NCI-H748 (cell line): ENCODE measurements around the gene CNOT3.
"Not testable (repeated sequence)": the region's sequence is repeated elsewhere in the genome, so short reads cannot be mapped to it uniquely, and the experiment has no call there.

Experiments used
- DNase-seq: peaks from one replicate; lab custom pipeline; 2025; ENCODE audit not compliant: unreplicated experiment; lab: John Stamatoyannopoulos, UW

The CNOT3 gene

DNA sequence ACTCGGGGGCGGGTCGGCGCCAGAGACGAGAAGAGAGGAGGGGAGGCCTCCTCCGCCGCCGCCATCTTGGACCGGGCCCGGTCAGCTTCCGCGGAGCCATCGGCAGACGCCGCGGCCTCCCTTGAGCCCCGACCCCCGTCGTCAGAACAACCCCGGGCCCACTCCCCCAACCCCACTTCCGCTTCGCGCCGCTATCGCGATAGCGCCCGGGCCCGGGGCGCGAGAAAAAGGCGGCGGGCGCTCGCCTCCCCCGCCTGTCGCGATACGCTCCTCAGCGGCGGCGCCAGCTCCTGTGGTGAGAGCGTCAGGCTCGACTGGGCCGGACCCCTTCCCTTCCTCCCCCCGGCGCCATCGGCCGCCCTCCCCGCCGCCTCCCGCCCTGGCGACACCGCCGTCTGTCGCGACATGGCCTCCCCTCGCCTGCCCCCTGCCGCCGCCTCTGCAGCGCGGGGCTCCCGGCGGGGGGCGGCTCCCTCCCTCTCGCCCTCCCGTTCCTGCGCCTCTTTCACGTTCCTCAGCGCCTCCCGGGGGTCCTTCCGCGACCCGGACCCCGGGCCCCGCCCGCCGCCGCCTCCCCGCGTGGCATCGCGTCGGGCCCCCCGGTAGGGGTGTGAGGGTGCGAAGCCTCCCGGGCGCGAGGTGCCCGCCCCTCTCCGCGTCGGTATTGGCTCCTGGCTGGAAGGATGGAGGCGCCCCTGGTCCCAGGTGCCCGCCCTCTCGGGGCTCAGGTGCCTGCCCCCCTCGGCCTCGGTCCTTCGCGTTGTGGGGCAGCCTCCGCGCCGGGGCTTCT is at the start of gene CNOT3:
CNOT3 (plus strand) TSS at position 64 of the 790 bp plus-strand sequence. CDS start 5,217 bp downstream, outside the sequence.
- DNase-seq = peak; percentile 48

DNA sequence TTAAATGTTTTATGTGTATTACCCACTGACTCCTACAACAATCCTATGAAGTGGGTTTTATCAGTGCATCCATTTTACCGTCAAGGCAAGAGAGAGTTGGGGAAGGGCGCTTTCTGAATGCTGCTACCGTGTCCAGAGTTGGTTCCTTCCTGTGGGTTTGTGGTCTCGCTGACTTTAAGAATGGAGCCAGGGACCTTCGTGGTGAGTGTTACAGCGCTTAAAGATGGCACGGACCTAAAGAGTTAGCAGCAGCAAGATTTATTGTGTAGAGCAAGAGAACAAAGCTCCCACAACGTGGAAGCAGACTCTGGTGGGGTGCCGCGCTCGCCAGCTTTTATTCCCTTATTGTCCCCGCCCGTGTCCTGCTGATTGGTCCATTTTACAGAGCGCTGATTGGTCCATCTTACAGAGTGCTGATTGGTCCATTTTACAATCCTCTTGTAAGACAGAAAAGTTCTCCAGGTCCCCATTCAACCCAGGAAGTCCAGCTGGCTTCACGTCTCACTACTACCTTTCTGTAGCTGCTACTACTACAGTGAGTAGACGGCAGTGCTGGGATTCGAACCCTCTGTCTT is 43.0 kb upstream of the CNOT3 start:
- DNase-seq = no peak

DNA sequence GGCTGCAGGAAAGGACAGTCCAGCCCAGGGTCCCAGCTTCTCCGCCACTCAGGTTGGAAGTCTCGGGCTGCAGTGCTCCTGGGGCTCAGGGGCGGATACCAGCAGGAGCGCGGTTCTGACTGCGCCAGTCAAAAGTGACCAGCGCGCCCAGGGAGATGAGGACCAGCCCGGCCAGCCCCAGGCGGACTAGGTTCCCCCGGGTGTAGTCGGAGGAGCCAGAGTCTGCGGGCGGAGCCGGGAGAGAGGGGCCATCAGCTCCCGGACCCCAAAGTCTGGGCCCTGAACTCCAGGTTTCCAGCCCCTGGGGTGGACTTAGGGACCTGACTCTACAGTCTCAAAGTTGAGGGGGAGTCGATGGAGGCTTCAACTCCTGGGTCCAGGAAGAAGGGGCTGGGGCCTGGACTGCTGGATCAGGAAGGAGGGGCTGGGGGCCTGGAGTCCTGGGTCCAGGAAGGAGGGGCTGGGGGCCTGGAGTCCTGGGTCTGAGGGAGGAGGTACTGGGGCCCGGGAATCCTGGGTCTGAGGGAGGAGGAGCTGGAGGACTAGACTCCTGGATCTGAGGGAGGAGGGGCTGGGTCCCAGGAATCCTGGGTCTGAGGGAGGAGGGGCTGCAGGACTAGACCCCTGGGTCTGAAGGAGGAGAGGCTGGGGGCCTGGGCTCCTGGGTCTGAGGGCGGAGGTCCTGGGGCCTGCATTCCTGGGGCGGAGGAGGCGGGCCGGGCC is 42.3 kb upstream of the CNOT3 start:
- no peak for DNase-seq

DNA sequence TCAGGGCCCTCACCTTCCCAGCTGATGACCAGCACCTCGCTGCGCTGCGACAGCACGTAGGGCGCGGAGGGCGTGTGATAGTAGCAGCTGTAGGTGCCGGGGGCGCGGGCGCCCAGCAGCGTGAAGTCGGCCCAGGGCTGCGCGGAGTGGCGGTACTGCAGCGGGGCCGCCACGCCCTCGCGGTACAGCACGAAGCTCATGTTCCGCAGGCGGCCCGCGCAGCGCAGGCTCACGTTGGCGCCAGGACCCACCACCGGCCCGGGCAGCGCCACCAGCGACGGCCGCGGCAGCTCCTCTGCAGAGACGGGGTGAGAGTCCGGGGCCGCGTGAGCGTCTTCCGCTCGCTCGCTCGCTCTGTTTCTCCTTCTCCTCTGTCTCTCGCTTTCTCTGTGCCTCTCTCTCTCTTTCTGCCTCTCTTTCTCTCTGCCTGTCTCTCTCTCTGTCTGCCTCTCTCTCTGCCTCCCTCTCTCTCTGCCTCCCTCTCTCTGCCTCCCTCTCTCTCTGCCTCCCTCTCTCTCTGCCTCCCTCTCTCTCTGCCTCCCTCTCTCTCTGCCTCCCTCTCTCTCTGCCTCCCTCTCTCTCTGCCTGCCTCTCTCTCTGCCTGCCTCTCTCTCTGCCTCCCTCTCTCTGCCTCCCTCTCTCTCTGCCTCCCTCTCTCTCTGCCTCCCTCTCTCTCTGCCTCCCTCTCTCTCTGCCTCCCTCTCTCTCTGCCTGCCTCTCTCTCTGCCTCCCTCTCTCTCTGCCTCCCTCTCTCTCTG is 41.5 kb upstream of the CNOT3 start:
- DNase-seq = peak; percentile 74

DNA sequence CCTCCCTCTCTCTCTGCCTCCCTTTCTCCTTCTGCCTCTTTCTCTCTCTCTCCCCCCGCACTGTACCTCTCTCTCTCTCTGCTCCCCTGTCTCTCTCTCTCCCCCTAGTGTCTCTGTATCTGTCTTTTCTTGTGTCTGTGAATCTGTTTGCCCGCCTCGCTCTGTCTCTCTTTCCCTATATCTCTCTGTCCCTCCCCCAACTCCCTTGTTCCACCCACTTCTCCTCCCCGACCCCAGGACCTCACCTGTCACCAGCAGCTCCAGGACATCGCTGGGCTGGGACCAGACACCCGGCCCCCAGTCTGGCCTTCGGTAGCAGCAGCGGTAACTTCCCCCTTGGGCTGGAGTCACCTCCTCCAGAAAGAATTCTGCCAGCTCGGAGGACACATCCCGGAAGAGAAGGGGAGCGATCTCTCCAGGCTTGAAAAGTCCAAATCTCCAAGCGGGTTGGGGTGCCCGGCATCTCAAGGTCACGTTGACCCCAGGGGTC is 40.9 kb upstream of the CNOT3 start:
- DNase-seq = peak; percentile 15

DNA sequence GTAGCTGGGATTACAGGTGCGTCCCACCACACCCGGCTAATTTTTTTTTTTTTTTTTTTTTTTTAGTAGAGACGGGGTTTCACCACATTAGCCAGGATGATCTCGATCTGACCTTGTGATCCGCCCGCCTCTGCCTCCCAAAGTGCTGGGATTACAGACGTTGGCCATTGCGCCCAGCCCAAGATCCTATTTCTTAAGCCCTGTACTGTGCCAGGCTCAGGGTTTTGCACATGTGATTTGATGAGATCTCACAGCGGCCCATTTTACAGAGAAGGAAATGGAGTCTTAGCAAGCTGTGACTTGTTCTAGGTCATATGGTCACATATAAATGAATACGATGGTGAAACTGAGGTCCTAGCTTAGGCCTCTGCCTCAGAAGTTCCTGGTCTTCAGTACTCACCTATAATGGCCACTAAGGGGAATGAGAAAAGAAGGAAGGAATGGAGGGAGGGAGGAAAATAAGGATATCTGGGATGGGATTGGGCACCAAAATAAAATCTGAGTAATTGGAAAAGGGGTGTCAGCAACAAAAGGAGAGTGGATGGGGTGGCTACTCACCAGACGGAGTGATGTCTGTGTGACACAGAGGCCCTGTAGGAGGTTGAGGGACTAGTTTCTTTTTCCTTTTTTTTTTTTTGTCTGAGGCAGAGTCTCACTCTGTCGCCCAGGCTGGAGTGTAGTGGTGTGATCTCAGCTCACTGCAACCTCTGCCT is 38.2 kb upstream of the CNOT3 start:
- no peak for DNase-seq

DNA sequence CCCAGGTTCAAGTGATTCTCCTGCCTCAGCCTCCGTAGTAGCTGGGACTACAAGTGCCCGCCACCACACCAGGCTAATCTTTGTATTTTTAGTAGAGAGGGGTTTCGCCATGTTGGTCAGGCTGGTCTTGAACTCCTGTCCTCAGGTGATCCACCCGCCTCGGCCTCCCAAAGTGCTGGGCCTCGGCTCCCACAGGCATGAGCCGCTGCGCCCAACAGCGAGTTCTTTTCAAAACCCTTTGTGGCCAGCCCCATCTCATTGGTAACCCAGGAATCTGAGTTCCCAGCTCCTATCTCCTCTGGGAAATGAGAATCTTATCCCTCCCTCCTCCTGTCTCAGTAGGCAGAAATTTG is 37.7 kb upstream of the CNOT3 start:
- not testable (repeated sequence) for DNase-seq

DNA sequence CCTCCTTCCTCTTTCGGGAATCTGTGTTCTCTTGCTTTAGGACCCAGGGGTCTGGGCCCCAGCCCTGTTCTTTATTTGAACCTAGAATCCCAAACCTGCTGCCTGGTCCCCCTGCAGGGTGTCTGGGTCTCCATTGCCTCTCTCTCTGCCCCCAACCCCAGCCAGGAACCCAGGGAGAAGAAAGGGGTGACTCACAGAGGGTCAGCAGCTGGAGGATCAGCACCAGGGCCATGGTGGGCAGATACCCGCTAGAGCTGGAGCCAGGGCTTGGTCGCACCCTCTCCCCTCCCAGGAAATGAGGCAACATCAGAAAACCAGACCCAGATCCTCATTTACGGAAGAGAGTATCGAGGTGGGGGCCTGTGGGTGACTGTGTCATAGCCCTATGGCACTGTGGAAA is 37.0 kb upstream of the CNOT3 start, which contains the start of gene OSCAR:
OSCAR (minus strand) TSS at position 243 of the 400 bp plus-strand sequence; CDS start at position 232, 11 bp downstream.
- DNase-seq = no peak

DNA sequence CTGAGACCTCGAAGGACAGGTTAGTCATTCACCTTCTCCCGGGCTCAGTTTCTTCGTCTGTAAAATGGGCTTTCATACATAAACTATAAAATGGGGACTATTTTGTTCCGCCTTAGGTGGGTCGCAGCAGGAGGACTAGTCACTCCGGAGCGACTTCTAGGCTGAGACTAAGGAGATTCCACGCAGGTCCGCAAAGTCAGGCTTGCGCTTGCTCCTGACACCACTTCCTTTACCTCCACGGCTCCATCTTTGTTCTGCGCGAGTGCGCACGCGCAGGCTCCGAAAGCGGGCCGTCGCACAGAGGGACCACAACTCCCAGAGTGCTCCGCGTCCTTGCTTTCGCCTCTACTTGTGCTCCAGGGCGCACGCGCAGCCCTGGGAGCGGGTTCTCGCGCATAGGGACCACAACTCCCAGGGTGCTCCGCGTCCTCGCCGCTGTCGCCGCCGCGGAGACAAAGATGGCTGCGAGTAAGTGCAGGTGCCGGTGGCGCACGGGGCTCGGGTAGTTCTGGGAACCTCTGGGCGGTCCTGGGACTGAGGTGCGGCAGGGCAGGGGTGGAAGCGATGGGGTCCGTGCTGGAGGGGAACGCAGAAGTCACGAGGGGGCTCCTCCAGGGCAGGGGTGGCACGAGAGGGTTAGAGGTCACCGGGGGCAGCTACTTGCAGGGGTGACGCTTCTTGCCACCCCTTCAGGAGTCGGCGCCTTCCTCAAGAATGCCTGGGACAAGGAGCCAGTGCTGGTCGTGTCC is 35.0 kb upstream of the CNOT3 start, which contains the start of gene NDUFA3:
NDUFA3 (plus strand) TSS at position 435 of the 749 bp plus-strand sequence; CDS start at position 459, 24 bp downstream.
- peak; percentile 99 for DNase-seq

DNA sequence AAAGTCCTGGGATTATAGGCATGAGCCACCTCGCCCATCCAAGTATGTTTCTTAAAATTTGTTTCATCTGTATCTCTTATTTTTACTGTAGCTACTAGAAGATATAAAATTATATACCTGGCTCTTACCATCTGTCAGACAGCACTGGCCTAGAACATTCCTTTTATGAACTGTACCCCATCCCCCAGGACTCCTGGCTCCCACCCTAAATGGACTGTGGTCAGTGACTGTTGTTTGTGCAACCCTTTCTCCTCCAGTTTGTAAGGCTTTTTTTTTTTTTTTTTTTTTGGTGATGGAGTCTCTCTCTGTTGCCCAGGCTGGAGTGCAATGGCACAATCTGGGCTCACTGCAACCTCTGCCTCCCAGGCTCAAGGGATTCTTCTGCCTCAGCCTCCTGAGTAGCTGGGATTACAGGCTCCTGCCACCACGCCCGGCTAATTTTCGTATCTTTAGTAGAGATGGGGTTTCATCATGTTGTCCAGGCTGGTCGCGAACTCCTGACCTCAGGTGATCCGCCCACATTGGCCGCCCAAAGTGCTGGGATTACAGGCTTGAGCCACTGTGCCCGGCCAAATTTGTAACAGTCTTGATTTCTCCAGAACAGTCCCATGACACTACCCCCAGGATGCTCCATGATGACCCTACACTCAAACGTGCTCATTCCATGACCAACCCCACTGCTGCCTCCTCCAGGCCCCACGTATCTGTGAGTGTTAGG is 32.4 kb upstream of the CNOT3 start:
- DNase-seq = no peak

DNA sequence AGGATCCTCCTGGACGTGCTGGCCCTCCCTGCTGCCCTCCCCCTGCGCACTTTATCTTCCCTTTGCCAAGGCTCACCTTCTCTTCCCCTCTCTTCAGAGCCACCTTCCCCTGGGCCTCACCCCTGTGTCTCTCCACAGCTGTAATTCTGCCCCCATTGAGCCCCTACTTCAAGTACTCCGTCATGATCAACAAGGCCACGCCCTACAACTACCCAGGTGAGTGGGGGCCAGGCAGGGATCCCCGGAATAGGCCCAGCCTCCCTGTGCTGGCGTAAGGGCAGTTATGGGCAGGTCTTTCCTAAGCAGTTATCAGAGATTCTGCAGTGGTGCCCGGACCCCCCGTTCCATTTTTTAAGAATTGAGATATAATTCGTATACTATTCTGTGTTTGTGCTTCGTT is 31.8 kb upstream of the CNOT3 start:
- DNase-seq = no peak

DNA sequence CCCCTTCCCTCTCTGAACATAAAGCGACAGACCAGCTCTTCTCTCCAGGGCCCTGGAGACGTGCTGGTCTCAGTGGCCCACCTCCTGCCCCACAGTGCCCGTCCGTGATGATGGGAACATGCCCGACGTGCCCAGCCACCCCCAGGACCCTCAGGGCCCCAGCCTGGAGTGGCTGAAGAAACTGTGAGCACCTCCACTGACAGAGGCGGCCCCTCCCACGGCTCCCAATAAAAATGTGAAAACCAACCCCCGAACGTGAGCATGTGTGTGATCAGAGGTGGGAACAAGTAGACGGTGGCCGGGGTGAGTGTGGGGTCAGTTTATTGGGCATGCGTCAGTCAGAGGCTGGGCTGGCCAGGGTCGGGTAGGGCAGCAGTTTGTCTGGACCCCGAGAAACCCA is 30.8 kb upstream of the CNOT3 start:
- DNase-seq = no peak

DNA sequence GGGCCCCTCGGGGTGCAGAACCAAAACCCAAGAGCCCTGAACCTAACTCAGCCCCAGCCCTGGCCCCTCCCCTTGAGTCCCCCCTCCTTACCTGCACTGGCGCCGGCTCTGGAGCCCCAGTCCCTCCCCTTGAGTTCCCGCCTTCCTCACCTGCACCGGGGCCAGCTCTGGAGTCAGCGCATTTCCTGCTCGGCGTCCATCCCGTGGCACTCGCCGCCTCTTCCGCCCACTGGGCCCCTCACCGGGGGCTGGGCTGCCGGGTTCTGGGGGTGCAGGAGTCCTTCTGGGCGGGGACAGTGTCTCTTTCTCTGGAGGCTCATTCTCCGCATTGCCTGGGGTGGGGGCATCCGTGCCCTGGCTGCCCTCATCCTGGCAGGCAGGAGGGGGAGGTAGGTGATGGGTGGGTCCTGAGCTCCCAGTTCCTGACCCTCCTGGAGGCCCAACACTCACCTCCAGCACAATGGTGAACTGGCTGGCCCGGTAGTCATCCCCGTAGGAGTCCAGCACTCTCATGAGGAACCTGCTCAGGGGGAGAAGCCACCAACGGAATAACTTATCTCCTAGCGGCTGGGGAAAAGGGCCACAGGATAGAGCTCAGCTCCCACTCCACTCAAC is 29.6 kb upstream of the CNOT3 start:
- DNase-seq = no peak

DNA sequence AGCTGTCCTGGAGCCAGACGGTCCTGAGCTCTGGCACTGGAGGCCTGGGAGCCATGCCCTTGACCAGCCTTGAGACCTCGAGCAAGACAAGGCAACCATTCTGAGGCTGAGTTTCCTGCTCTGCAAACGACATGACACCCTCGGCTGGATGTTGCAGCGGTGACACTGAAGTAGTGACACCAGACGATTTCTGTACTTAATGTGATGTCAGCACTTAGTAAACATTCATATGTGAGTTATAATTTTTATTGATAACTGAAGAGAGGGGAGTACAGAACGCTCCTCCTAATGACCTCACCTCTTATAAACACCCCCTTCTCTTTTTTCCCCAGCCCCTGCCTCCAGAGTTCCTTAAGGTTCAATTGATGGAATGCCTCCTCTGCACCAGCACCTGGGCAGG is 29.1 kb upstream of the CNOT3 start:
- no peak for DNase-seq

DNA sequence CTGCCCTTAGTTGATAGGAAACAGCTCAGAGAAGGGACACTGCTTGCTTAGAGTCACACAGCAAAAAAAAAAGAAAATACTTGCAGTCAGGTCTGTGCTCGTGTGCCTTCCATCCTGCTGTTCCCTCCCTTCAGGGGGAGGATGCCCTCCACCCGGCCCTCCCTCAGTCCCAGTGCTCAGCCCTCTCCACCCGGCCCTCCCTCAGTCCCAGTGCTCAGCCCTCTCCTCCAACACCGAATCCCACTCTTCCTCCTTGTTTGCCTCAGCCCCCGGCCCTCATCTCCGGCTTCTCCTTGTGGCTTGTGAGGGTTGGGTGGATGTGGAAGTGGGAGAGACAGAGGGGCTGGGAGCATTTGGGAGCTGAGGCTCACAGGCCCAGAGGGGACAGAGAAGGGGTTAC is 27.9 kb upstream of the CNOT3 start:
- no peak for DNase-seq

DNA sequence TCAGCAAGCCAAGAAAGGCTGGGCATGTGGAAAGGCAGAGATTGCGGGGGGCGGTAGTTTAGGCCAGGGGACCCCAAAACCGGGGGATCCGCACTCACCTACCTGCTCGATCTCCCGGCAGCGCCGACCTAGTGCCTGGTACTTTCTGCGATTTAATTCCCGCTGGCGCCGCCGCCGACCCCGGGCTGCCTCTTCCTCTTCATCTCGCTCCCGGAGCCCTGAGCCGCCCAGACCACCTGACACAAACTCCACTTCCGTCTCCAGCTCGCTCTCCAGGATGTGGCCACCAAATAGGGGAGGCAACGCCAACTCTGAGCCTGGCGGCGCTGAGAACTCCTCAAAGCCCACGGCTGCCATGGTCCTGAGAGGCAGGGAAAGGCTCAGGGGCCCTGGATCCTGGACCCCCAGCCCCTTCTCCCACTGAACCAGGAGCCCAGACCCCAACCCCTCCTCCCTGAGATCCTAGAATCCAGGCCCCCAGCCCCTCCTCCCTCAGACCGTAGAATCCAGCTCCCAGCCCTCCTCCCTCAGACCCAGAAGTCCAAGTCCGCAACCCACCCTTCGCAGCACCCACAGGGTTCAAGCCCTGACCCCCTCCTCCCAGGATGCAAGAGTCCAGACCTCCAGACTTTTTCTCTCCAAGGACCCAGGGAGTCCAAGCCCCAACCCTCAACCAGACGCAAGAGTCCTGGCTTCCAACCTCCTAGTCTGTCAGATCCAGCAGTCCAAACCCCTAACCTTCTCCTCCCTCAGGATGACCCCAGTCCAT is 23.0 kb upstream of the CNOT3 start:
- peak; percentile 53 for DNase-seq

DNA sequence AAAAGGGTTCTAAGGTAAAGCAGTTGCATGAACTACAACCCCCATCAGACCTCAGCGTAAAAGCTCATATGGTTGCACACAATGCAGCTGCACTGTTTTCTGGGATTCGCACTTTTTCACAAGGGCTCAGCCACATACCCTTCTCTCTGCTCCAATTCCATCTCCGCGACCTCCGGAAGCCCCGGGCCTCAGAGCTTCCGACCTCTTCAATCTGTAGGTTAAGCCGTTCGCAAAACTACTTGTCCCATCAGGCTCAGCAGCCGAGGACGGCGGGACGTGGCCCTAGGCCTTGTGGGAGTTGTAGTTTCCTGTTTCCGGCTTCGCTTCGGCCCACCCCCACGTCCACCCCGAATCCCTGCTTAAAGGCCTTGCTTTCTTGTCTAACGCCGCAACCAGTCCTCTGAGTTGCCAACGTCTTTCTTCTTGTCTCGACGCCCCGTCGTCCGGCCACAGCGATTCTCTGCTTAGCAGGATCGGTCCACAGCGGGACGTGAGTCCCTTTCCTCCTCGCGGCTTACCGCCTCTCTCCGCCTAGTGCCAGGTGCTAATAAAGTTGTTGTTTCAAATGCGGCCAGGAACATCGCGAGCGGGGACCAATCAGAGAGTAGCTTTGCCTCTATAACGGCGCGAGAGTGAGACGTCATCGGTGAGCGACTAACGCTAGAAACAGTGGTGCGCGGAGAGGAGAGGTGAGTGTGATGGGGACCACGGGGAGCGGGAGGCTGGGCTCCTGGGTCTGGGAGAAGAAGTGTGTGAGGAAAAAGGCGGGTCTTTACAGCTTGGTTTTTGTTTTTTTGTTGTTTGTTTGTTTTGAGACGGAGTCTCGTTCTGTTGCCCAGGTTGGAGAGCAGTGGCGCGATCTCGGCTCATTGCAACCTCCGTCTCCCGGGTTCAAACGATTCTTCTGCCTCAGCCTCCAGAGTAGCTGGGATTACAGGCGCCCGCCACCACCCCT is 22.2 kb upstream of the CNOT3 start, which contains the start of the genes PRPF31 and TFPT:
PRPF31 (plus strand) TSS at position 646 of the 955 bp plus-strand sequence. CDS start 2,525 bp downstream, outside the sequence.
TFPT (minus strand) TSS at position 549 of the 955 bp plus-strand sequence; CDS start at position 161, 388 bp downstream.
- peak; percentile 99 for DNase-seq
